ENCODE results near the gene CALML3.
A peak's percentile ranks its signal among the peaks of the same experiment; 100 is the strongest.

The CALML3 gene

GRCh38 chr10:5485948-5486852 lies 38.6 kb upstream of the CALML3 start:
- POLR2A ChIA-PET (ENCODE audit: low non-redundant PET) = no interaction called here
- TF ChIP-seq CTCF (conservative IDR thresholded peaks at IDR 0.05; ENCODE audit: low read depth) = no peak
- no peak for DNase-seq (ENCODE audit: low spot score)
- CTCF ChIA-PET = interaction anchor here (2.0 kb wide), 1 partner anchor 137 kb away, joined by 7 read pairs; no protein-coding TSS in a partner anchor
- H3K27ac ChIP-seq = peak overlapping the region; percentile 96

GRCh38 chr10:5486853-5487235 lies 37.9 kb upstream of the CALML3 start:
- no peak for TF ChIP-seq CTCF (conservative IDR thresholded peaks at IDR 0.05; ENCODE audit: low read depth)
- H3K27ac ChIP-seq = peak overlapping the region; percentile 96
- no peak for DNase-seq (ENCODE audit: low spot score)
- ChIA-PET POLR2A (ENCODE audit: low non-redundant PET) (no interaction called here), CTCF (interaction anchor here (0.6 to 2.0 kb wide), 2 partner anchors 45 to 136 kb away, joined by 4 to 7 read pairs; no protein-coding TSS in a partner anchor)

GRCh38 chr10:5488272-5489161 lies 36.2 kb upstream of the CALML3 start:
- CTCF ChIA-PET = interaction anchor here (0.7 to 1.2 kb wide), 3 partner anchors 11 to 135 kb away, joined by 3 to 8 read pairs (median 3); partner anchors contain the start of genes CALML3 and CALML5
- DNase-seq (ENCODE audit: low spot score) = peak; percentile 95
- POLR2A ChIA-PET (ENCODE audit: low non-redundant PET) = interaction anchor here (1.0 to 1.1 kb wide), 2 partner anchors 37 to 42 kb away, joined by 3 to 4 read pairs; partner anchors contain the start of gene CALML3
- H3K27ac ChIP-seq = peak overlapping the region; percentile 96
- TF ChIP-seq CTCF (conservative IDR thresholded peaks at IDR 0.05; ENCODE audit: low read depth) = no peak

GRCh38 chr10:5490032-5490431 lies 34.7 kb upstream of the CALML3 start:
- H3K27ac ChIP-seq = no peak overlapping the region
- ChIA-PET CTCF (interaction anchor here (1.4 kb wide), 1 partner anchor 133 kb away, joined by 4 read pairs; no protein-coding TSS in a partner anchor), POLR2A (ENCODE audit: low non-redundant PET) (no interaction called here)

GRCh38 chr10:5490698-5491464 lies 33.9 kb upstream of the CALML3 start:
- no peak for TF ChIP-seq CTCF (conservative IDR thresholded peaks at IDR 0.05; ENCODE audit: low read depth)
- POLR2A ChIA-PET (ENCODE audit: low non-redundant PET) = no interaction called here
- CTCF ChIA-PET = interaction anchor here (1.4 kb wide), 1 partner anchor 132 kb away, joined by 4 read pairs; no protein-coding TSS in a partner anchor
- no peak overlapping the region for H3K27ac ChIP-seq
- DNase-seq (ENCODE audit: low spot score) = no peak

More at GRCh38 chr10:5490032-5490431, 34.7 kb upstream of the CALML3 start:
- no peak for TF ChIP-seq CTCF (conservative IDR thresholded peaks at IDR 0.05; ENCODE audit: low read depth)
- DNase-seq (ENCODE audit: low spot score) = no peak

Measured in RWPE1 (cell line).